Uterus (tissue), 4 donors: ENCODE data around the gene LEKR1. TPM values are rescaled to one million over a fixed set of nuclear protein-coding genes. Genes with fewer than 3 reads are reported as not detected.

ENCODE experiments used
- DNase-seq, 2 donors: peaks; one replicate each; pipeline ENCODE4 v3.0.0-alpha.2; 2019 to 2020
- H3K27ac ChIP-seq, 2 donors: fragments of 200-600 bp; sonication (generic); 1 replicate in 1 of 2; 2 replicates in 1 of 2; pipeline ENCODE4 v1.5.1; 2016 to 2018
- H3K27me3 ChIP-seq, 2 donors: fragments of 200-600 bp; sonication (generic); one replicate each; pipeline ENCODE4 v1.5.1; 2018 to 2019; ENCODE audit warnings: control low read depth in 1 of 2
- H3K36me3 ChIP-seq, 2 donors: fragments of 200-600 bp; sonication (generic); one replicate each; pipeline ENCODE4 v1.5.1; 2019; ENCODE audit warnings: control low read depth in 1 of 2
- H3K4me1 ChIP-seq, 2 donors: fragments of 200-600 bp; sonication (generic); one replicate each; pipeline ENCODE4 v1.5.1; 2018 to 2019; ENCODE audit warnings: control low read depth in 1 of 2
- H3K4me3 ChIP-seq, 2 donors: fragments of 200-600 bp; sonication (generic); 1 replicate in 1 of 2; 2 replicates in 1 of 2; pipeline ENCODE4 v1.5.1; 2018 to 2019; ENCODE audit warnings: mild to moderate bottlenecking in 1 of 2
- H3K9me3 ChIP-seq, 2 donors: fragments of 200-600 bp; sonication (generic); one replicate each; pipeline ENCODE4 v1.5.1; 2019; ENCODE audit warnings: control low read depth in 1 of 2
- POLR2A ChIP-seq, 2 donors: fragments of 450-650 bp; IDR thresholded peaks; one replicate each; pipeline ENCODE4 v1.6.1; 2016; ENCODE audit warnings: antibody characterized with exemption in 2 of 2, mild to moderate bottlenecking in 1 of 2, moderate library complexity in 1 of 2
- intact Hi-C: fragments of 100-400 bp; cut with DNase I; formaldehyde crosslinking; loops from one replicate; pipeline ENCODE4 v1.15.1; 2023; ENCODE audit warnings: low total_unique reads
- total RNA-seq, 4 donors: library from RNA; depleted of rRNA in 3 of 4; stranded (reverse); fragments of >200 nt in 3 of 4; gene quantifications; one replicate each; pipeline versions ENCODE4 v1.1.0 to v1.2.4, GENCODE V29; 2014 to 2023
- TF ChIP-seq, protein P1 (sequence below), 4 experiments: fragments of 200-600 bp in 2 of 4; fragments of 450-650 bp in 2 of 4; sonication (generic) in 2 of 4; IDR thresholded peaks; one replicate each; pipeline ENCODE4 v1.5.1; 2016 to 2019; ENCODE audit warnings: antibody characterized with exemption in 4 of 4, mild to moderate bottlenecking in 2 of 4, moderate library complexity in 1 of 4
- donor health status: DM: yes; HTN: yes; CAD: no.

The LEKR1 gene
- total RNA-seq, 4 donors from 2014 or later = 0.26 to 4.8 (median 2.8) TPM; not detected in 1

GRCh38 chr3:156787001-156787400 lies 39.2 kb upstream of the LEKR1 start:
- H3K27me3 ChIP-seq = no peaks in the 10 kb centered on the region
- no peak for TF ChIP-seq POLR2A (IDR thresholded peaks at IDR 0.05)
- TF ChIP-seq, protein P1, sequence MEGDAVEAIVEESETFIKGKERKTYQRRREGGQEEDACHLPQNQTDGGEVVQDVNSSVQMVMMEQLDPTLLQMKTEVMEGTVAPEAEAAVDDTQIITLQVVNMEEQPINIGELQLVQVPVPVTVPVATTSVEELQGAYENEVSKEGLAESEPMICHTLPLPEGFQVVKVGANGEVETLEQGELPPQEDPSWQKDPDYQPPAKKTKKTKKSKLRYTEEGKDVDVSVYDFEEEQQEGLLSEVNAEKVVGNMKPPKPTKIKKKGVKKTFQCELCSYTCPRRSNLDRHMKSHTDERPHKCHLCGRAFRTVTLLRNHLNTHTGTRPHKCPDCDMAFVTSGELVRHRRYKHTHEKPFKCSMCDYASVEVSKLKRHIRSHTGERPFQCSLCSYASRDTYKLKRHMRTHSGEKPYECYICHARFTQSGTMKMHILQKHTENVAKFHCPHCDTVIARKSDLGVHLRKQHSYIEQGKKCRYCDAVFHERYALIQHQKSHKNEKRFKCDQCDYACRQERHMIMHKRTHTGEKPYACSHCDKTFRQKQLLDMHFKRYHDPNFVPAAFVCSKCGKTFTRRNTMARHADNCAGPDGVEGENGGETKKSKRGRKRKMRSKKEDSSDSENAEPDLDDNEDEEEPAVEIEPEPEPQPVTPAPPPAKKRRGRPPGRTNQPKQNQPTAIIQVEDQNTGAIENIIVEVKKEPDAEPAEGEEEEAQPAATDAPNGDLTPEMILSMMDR (IDR thresholded peaks at IDR 0.05) = no peak
- no peak for DNase-seq
- H3K9me3 ChIP-seq = no peaks in the 10 kb centered on the region
- H3K36me3 ChIP-seq = no peaks in the 10 kb centered on the region
- intact Hi-C loops = no loop called here
- H3K27ac ChIP-seq = no peak overlapping the region
- no peak overlapping the region for H3K4me3 ChIP-seq
- H3K4me1 ChIP-seq = no peaks in the 10 kb centered on the region

GRCh38 chr3:156787926-156788663 lies 38.1 kb upstream of the LEKR1 start:
- Histone ChIP-seq H3K4me3 (no peak overlapping the region), H3K4me1 (no peaks in the 10 kb centered on the region), H3K27me3 (no peaks in the 10 kb centered on the region), H3K9me3 (no peaks in the 10 kb centered on the region), H3K36me3 (no peaks in the 10 kb centered on the region), H3K27ac (no peak overlapping the region)
- TF ChIP-seq POLR2A (IDR thresholded peaks at IDR 0.05) = no peak
- TF ChIP-seq, protein P1 (IDR thresholded peaks at IDR 0.05) = no peak
- DNase-seq = peak in 1 of 2 donors; percentile 54
- intact Hi-C loops = no loop called here

DNA sequence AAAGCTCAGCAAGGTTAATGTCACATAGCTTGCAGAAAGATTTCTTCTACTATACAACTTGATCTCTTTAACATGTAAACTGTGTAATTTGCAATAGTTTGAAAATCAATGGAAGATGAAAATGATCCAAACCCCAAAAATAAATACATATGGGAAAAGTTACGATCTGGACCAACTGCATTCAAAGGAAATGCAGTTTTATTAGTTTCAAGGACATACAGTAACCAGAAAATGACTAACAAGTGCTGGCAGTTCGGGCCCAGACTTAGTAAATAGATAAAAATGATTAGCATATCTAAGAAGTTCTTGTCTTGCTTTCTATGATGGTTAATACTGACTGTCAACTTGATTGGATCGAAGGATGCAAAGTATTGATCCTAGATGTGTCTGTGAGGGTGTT lies 37.3 kb upstream of the LEKR1 start:
- no peak overlapping the region for H3K4me3 ChIP-seq
- intact Hi-C loops = no loop called here
- DNase-seq = no peak
- H3K4me1 ChIP-seq = no peaks in the 10 kb centered on the region
- no peak for TF ChIP-seq POLR2A (IDR thresholded peaks at IDR 0.05)
- TF ChIP-seq, protein P1 (IDR thresholded peaks at IDR 0.05) = no peak
- H3K27me3 ChIP-seq = no peaks in the 10 kb centered on the region
- H3K27ac ChIP-seq = no peak overlapping the region
- no peaks in the 10 kb centered on the region for H3K9me3 ChIP-seq
- no peaks in the 10 kb centered on the region for H3K36me3 ChIP-seq

- TF ChIP-seq POLR2A (IDR thresholded peaks at IDR 0.05) = no peak
- TF ChIP-seq, protein P1 (IDR thresholded peaks at IDR 0.05) = no peak
- H3K9me3 ChIP-seq = no peaks in the 10 kb centered on the region
- no peak overlapping the region for H3K4me3 ChIP-seq
- DNase-seq = no peak
- H3K27ac ChIP-seq = no peak overlapping the region
- H3K27me3 ChIP-seq = no peaks in the 10 kb centered on the region
- intact Hi-C loops = no loop called here
- H3K4me1 ChIP-seq = no peaks in the 10 kb centered on the region
- H3K36me3 ChIP-seq = no peaks in the 10 kb centered on the region
Measured at GRCh38 chr3:156790156-156790555, 36.0 kb upstream of the LEKR1 start.

GRCh38 chr3:156792114-156792513 lies 34.0 kb upstream of the LEKR1 start:
- no peak overlapping the region for H3K27ac ChIP-seq

More at GRCh38 chr3:156792114-156792513, 34.0 kb upstream of the LEKR1 start:
- no peaks in the 10 kb centered on the region for H3K4me1 ChIP-seq
- no peak overlapping the region for H3K4me3 ChIP-seq
- intact Hi-C loops = no loop called here
- H3K27me3 ChIP-seq = no peaks in the 10 kb centered on the region
- TF ChIP-seq, protein P1 (IDR thresholded peaks at IDR 0.05) = no peak
- TF ChIP-seq POLR2A (IDR thresholded peaks at IDR 0.05) = no peak
- no peaks in the 10 kb centered on the region for H3K36me3 ChIP-seq
- DNase-seq = no peak
- no peaks in the 10 kb centered on the region for H3K9me3 ChIP-seq
